ENCODE measurements around the gene ZWILCH. TPM values are rescaled to one million over a fixed set of nuclear protein-coding genes. Genes with fewer than 3 reads are reported as not detected.

The ZWILCH gene
- total RNA-seq, 1 donor from 2014 or later, result 89.5 TPM

DNA sequence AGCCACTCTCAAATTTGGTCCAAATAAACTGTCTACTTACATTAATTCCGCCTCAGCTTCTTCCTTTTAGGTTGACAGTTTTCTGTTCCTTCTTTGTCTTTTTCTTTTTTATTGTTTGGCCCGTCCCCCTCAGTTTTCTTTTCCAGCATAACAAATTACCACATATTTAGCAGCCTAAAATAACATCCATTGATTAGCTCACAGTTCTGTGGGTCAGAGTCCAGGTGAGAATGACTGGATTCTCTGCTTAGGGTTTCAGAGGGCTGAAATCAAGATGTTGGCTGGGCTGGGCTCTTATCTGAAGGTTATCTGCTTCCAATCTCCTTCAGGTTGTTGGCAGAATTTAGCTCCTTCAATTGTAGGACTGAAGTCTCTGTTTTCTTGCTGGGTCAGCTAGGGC is 85.3 kb downstream of the ZWILCH start:
- no peaks in the 10 kb centered on the region for H3K36me3 Mint-ChIP-seq
- Histone ChIP-seq H3K4me1 (no peaks in the 10 kb centered on the region), H3K9me3 (ENCODE audit: low read depth) (no peaks in the 10 kb centered on the region), H3K79me2 (ENCODE audit: low read depth) (no peaks in the 10 kb centered on the region), H3K27ac (no peak overlapping the region), H3F3A (ENCODE audit: low read depth) (no peaks in the 10 kb centered on the region), H4K20me1 (ENCODE audit: low read depth) (no peaks in the 10 kb centered on the region), H3K4me3 (no peak overlapping the region), H2AFZ (replicated peaks) (no peak overlapping the region), H3K27me3 (no peaks in the 10 kb centered on the region), H3K4me2 (no peak overlapping the region), H3K9ac (no peak overlapping the region), H3K36me3 (no peaks in the 10 kb centered on the region)
- H3K27ac Mint-ChIP-seq, result no peak overlapping the region
- no peaks in the 10 kb centered on the region for H3K9me3 Mint-ChIP-seq
- TF ChIP-seq EZH2 (IDR thresholded peaks at IDR 0.05), result no peak
- no peak for TF ChIP-seq CTCF (IDR thresholded peaks at IDR 0.05)
- no peak for TF ChIP-seq EZH2phosphoT487 (IDR thresholded peaks at IDR 0.05)
- H3K4me3 Mint-ChIP-seq, result no peak overlapping the region
- peaks cover 21% of the 10 kb centered on the region for H3K4me1 Mint-ChIP-seq
- H3K27me3 Mint-ChIP-seq (ENCODE audit: insufficient read depth, low read depth), result peaks cover 7% of the 10 kb centered on the region
- no peak for DNase-seq (ENCODE audit: low spot score)

GRCh38 chr15:66591322-66591862 is 86.3 kb downstream of the ZWILCH start:
- H3K27ac ChIP-seq, result no peak overlapping the region
- H3K79me2 ChIP-seq (ENCODE audit: low read depth), result no peaks in the 10 kb centered on the region
- H3K9me3 Mint-ChIP-seq, result no peaks in the 10 kb centered on the region
- TF ChIP-seq EZH2 (IDR thresholded peaks at IDR 0.05) (no peak), CTCF (IDR thresholded peaks at IDR 0.05) (no peak), EZH2phosphoT487 (IDR thresholded peaks at IDR 0.05) (no peak)
- H3K27me3 Mint-ChIP-seq (ENCODE audit: insufficient read depth, low read depth), result peaks cover 8% of the 10 kb centered on the region
- H3F3A ChIP-seq (ENCODE audit: low read depth), result no peaks in the 10 kb centered on the region
- H3K4me2 ChIP-seq, result no peak overlapping the region
- H3K9ac ChIP-seq, result no peak overlapping the region
- no peaks in the 10 kb centered on the region for H3K27me3 ChIP-seq
- no peaks in the 10 kb centered on the region for H3K36me3 Mint-ChIP-seq
- H3K4me3 ChIP-seq, result no peak overlapping the region
- H3K9me3 ChIP-seq (ENCODE audit: low read depth), result no peaks in the 10 kb centered on the region
- DNase-seq (ENCODE audit: low spot score), result no peak
- H4K20me1 ChIP-seq (ENCODE audit: low read depth), result no peaks in the 10 kb centered on the region
- H2AFZ ChIP-seq (replicated peaks), result no peak overlapping the region
- H3K4me1 Mint-ChIP-seq, result peaks cover 14% of the 10 kb centered on the region
- H3K36me3 ChIP-seq, result no peaks in the 10 kb centered on the region
- no peak overlapping the region for H3K4me3 Mint-ChIP-seq
- no peak overlapping the region for H3K27ac Mint-ChIP-seq
- H3K4me1 ChIP-seq, result no peaks in the 10 kb centered on the region

GRCh38 chr15:66592505-66593218 is 87.5 kb downstream of the ZWILCH start:
- Histone ChIP-seq H2AFZ (replicated peaks) (no peak overlapping the region), H3K36me3 (no peaks in the 10 kb centered on the region), H3K9ac (no peak overlapping the region), H4K20me1 (ENCODE audit: low read depth) (no peaks in the 10 kb centered on the region), H3K4me3 (no peak overlapping the region), H3K27me3 (no peaks in the 10 kb centered on the region), H3K27ac (no peak overlapping the region), H3K4me2 (no peak overlapping the region), H3K4me1 (no peaks in the 10 kb centered on the region), H3K79me2 (ENCODE audit: low read depth) (no peaks in the 10 kb centered on the region), H3K9me3 (ENCODE audit: low read depth) (no peaks in the 10 kb centered on the region), H3F3A (ENCODE audit: low read depth) (no peaks in the 10 kb centered on the region)
- Mint-ChIP-seq H3K27ac (no peak overlapping the region), H3K36me3 (no peaks in the 10 kb centered on the region), H3K9me3 (no peaks in the 10 kb centered on the region), H3K4me3 (no peak overlapping the region), H3K27me3 (ENCODE audit: insufficient read depth, low read depth) (peaks cover 8% of the 10 kb centered on the region), H3K4me1 (peaks cover 8% of the 10 kb centered on the region)
- DNase-seq (ENCODE audit: low spot score), result no peak
- TF ChIP-seq EZH2phosphoT487 (IDR thresholded peaks at IDR 0.05), result no peak
- TF ChIP-seq CTCF (IDR thresholded peaks at IDR 0.05), result no peak
